Caco-2 (cell line): ENCODE measurements around the gene PDK3. TPM values are rescaled to one million over a fixed set of nuclear protein-coding genes. Genes with fewer than 3 reads are reported as not detected.

Source experiments
- BruUV-seq: library from RNA; stranded (reverse); fragments of 400-500 nt; replicated peaks from 2 replicates; lab custom pipeline; 2021; lab: Mats Ljungman, UMichigan
- CTCF ChIA-PET: fragments of 300-600 bp; sonication (Branson Sonifier 250); formaldehyde crosslinking; loops from one replicate; lab custom pipeline; 2022; ENCODE audit warnings: antibody characterized with exemption; lab: Charles Lee
- POLR2A ChIA-PET: fragments of 300-600 bp; sonication (Branson Sonifier 250); formaldehyde crosslinking; loops from one replicate; lab custom pipeline; 2022; ENCODE audit warnings: antibody characterized with exemption; lab: Charles Lee
- DNase-seq, 2 experiments: peaks; one replicate each; pipeline versions ENCODE4 v3.0.0 to v3.0.0-alpha.2; 2020 to 2022
- H3K27me3 ChIP-seq: replicated peaks from 2 replicates; pipeline ENCODE4 v1.6.0; 2011; ENCODE audit warnings: low read length; ENCODE audit not compliant: control insufficient read depth, insufficient read depth
- H3K36me3 ChIP-seq: 2 replicates; pipeline ENCODE4 v1.5.1; 2011; ENCODE audit warnings: low read length; ENCODE audit not compliant: control insufficient read depth, insufficient read depth
- H3K4me1 ChIP-seq: fragments of 250-450 bp; sonication (Bioruptor Pico); 2 replicates; pipeline ENCODE4 v1.5.1; 2020; ENCODE audit warnings: mild to moderate bottlenecking
- H3K4me3 ChIP-seq: 2 replicates; pipeline ENCODE4 v1.5.1; 2011; ENCODE audit warnings: low read depth, mild to moderate bottlenecking, control low read depth, low read length
- H3K9me3 ChIP-seq: fragments of 250-450 bp; sonication (Bioruptor Pico); 2 replicates; pipeline ENCODE4 v1.5.1; 2020; ENCODE audit warnings: mild to moderate bottlenecking, moderate library complexity
- H3K27ac Mint-ChIP-seq: one replicate; pipeline ENCODE4 v1.8.0; 2022; ENCODE audit warnings: mixed read lengths; ENCODE audit not compliant: unreplicated experiment
- H3K27me3 Mint-ChIP-seq: one replicate; pipeline ENCODE4 v1.8.0; 2022; ENCODE audit warnings: mixed read lengths; ENCODE audit not compliant: insufficient read depth, unreplicated experiment
- H3K36me3 Mint-ChIP-seq: one replicate; pipeline ENCODE4 v1.8.0; 2022; ENCODE audit warnings: mild to moderate bottlenecking, mixed read lengths; ENCODE audit not compliant: insufficient read depth, unreplicated experiment
- H3K4me1 Mint-ChIP-seq: one replicate; pipeline ENCODE4 v1.8.0; 2022; ENCODE audit warnings: low read depth, mixed read lengths; ENCODE audit not compliant: unreplicated experiment
- H3K4me3 Mint-ChIP-seq: one replicate; pipeline ENCODE4 v1.8.0; 2022; ENCODE audit warnings: mild to moderate bottlenecking, moderate library complexity, mixed read lengths; ENCODE audit not compliant: unreplicated experiment
- H3K9me3 Mint-ChIP-seq: one replicate; pipeline ENCODE4 v1.8.0; 2022; ENCODE audit warnings: mixed read lengths; ENCODE audit not compliant: unreplicated experiment
- intact Hi-C: fragments of 100-400 bp; cut with micrococcal nuclease; formaldehyde crosslinking; loops from one replicate; pipeline ENCODE4 v1.10.0; 2022; ENCODE audit not compliant: unreplicated experiment
- total RNA-seq: library from RNA; stranded (reverse); gene quantifications from 2 replicates; pipeline ENCODE4 v1.2.3, GENCODE V29; 2022
- TF ChIP-seq, protein P1 (sequence below), 2 experiments: fragments of 200-600 bp in 1 of 2; IDR thresholded peaks; 1 replicate in 1 of 2; 2 replicates in 1 of 2; pipeline versions ENCODE4 v1.5.1 to v1.8.0; 2011 to 2022; ENCODE audit warnings: antibody characterized with exemption in 1 of 2, control low read depth in 1 of 2, inconsistent platforms in 1 of 2, low read depth in 1 of 2, low read length in 1 of 2, mild to moderate bottlenecking in 1 of 2, moderate library complexity in 1 of 2; ENCODE audit not compliant: insufficient read depth in 1 of 2, severe bottlenecking in 1 of 2, unreplicated experiment in 1 of 2

PDK3 gene
- total RNA-seq, 1 experiment from 2014 or later, result 4.9 TPM

DNA sequence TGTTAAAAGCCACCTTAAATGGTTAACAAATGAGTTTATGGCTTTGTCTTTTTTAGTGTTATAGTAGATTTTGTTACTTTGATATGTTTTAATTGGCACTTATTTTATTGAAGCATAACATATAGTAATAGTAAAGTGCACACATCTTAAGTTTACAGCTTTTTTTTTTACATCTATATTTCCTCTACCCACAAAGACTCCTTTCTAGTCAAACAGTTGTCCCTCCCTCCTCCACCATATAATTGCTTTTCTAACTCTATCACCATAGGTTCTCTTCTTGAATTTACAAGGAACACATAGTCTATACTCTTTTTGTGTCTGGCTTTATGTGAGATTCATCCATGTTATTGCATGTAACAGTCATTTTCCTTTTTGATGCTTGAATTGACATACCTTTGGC is 71.5 kb downstream of the PDK3 start:
- Mint-ChIP-seq H3K27me3 (no peaks in the 10 kb centered on the region), H3K9me3 (no peaks in the 10 kb centered on the region), H3K4me3 (no peak overlapping the region), H3K4me1 (no peaks in the 10 kb centered on the region), H3K36me3 (no peaks in the 10 kb centered on the region), H3K27ac (no peak overlapping the region)
- ChIA-PET CTCF (no interaction called here), POLR2A (no interaction called here)
- no TSS peak for BruUV-seq
- no peaks in the 10 kb centered on the region for H3K27me3 ChIP-seq
- no peak for DNase-seq
- no peaks in the 10 kb centered on the region for H3K4me1 ChIP-seq
- intact Hi-C loops, result no loop called here
- H3K9me3 ChIP-seq, result no peaks in the 10 kb centered on the region
- TF ChIP-seq, protein P1, sequence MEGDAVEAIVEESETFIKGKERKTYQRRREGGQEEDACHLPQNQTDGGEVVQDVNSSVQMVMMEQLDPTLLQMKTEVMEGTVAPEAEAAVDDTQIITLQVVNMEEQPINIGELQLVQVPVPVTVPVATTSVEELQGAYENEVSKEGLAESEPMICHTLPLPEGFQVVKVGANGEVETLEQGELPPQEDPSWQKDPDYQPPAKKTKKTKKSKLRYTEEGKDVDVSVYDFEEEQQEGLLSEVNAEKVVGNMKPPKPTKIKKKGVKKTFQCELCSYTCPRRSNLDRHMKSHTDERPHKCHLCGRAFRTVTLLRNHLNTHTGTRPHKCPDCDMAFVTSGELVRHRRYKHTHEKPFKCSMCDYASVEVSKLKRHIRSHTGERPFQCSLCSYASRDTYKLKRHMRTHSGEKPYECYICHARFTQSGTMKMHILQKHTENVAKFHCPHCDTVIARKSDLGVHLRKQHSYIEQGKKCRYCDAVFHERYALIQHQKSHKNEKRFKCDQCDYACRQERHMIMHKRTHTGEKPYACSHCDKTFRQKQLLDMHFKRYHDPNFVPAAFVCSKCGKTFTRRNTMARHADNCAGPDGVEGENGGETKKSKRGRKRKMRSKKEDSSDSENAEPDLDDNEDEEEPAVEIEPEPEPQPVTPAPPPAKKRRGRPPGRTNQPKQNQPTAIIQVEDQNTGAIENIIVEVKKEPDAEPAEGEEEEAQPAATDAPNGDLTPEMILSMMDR (IDR thresholded peaks at IDR 0.05; ENCODE audit: insufficient read depth in 1 of 2, low read depth in 1 of 2, low read length in 1 of 2, severe bottlenecking in 1 of 2, unreplicated experiment in 1 of 2), result no peak
- no peaks in the 10 kb centered on the region for H3K36me3 ChIP-seq
- H3K4me3 ChIP-seq, result no peak overlapping the region

DNA sequence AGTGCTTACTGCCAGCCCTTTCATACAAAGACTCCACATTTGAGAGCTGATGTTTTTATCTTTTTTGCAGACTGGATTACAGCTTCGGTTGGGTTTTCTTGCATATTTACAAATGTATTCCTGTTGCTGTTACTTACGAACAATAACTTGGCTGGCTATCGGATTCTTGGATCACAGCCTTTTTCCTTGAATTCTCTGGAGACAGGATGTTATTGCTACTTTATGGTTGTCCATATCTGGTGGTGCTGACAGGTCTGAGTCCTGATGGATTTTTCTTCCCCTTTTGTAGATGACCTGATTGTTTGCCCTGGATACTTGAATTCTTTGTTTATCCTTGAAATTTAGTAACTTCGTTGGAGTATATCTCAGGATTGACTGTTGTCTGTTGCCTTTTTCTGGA is 77.7 kb downstream of the PDK3 start:
- TF ChIP-seq, protein P1 (IDR thresholded peaks at IDR 0.05; ENCODE audit: insufficient read depth in 1 of 2, low read depth in 1 of 2, low read length in 1 of 2, severe bottlenecking in 1 of 2, unreplicated experiment in 1 of 2), result no peak
- Histone ChIP-seq H3K36me3 (no peaks in the 10 kb centered on the region), H3K9me3 (no peaks in the 10 kb centered on the region), H3K4me1 (no peaks in the 10 kb centered on the region), H3K4me3 (no peak overlapping the region), H3K27me3 (no peaks in the 10 kb centered on the region)
- CTCF ChIA-PET, result no interaction called here
- no peak overlapping the region for H3K4me3 Mint-ChIP-seq
- no peaks in the 10 kb centered on the region for H3K9me3 Mint-ChIP-seq
- H3K4me1 Mint-ChIP-seq, result no peaks in the 10 kb centered on the region
- H3K36me3 Mint-ChIP-seq, result no peaks in the 10 kb centered on the region
- H3K27ac Mint-ChIP-seq, result no peak overlapping the region
- POLR2A ChIA-PET, result no interaction called here
- DNase-seq, result no peak
- peaks cover 3% of the 10 kb centered on the region for H3K27me3 Mint-ChIP-seq
- BruUV-seq, result no TSS peak
- intact Hi-C loops, result no loop called here

DNA sequence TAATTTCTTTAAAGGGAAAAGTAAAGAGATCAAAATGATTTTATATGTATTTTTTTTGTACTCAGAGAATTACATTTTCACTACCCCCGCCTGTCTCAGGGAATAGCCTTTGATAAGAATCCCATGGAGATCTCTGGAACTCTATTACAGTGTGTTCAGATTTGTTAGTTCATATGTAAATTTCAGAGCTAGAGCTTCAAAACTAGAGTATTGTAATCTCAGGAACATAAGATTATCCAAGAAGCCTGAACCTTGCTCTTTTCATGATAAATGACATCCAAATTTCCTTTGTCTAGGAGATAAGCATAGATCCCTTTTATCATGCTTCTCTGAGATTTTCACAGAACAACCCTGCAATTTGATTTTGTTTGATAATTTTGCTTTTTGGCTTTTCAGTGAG is 82.9 kb downstream of the PDK3 start:
- TF ChIP-seq, protein P1 (IDR thresholded peaks at IDR 0.05; ENCODE audit: insufficient read depth in 1 of 2, low read depth in 1 of 2, low read length in 1 of 2, severe bottlenecking in 1 of 2, unreplicated experiment in 1 of 2), result no peak
- H3K27ac Mint-ChIP-seq, result no peak overlapping the region
- intact Hi-C loops, result no loop called here
- CTCF ChIA-PET, result no interaction called here
- Histone ChIP-seq H3K9me3 (no peaks in the 10 kb centered on the region), H3K4me3 (no peak overlapping the region), H3K4me1 (no peaks in the 10 kb centered on the region), H3K36me3 (no peaks in the 10 kb centered on the region), H3K27me3 (no peaks in the 10 kb centered on the region)
- H3K4me3 Mint-ChIP-seq, result no peak overlapping the region
- POLR2A ChIA-PET, result no interaction called here
- H3K4me1 Mint-ChIP-seq, result no peaks in the 10 kb centered on the region
- no peaks in the 10 kb centered on the region for H3K36me3 Mint-ChIP-seq
- peaks cover 3% of the 10 kb centered on the region for H3K27me3 Mint-ChIP-seq
- no peak for DNase-seq
- no peaks in the 10 kb centered on the region for H3K9me3 Mint-ChIP-seq
- BruUV-seq, result no TSS peak
